OCI-LY3 (cell line): ENCODE measurements around the gene TRIM63.

ENCODE experiments used
- CTCF ChIP-seq: fragments of 200-600, 300-600 bp; sonication (generic); IDR thresholded peaks from 2 replicates; pipeline ENCODE4 v1.5.1; 2014; ENCODE audit warnings: antibody characterized with exemption, low read length, low read depth
- EZH2phosphoT487 ChIP-seq: fragments of 200-600 bp; shearing (Covaris generic); IDR thresholded peaks from 2 replicates; pipeline ENCODE4 v1.6.1; 2018; ENCODE audit warnings: antibody characterized with exemption, mixed run types, low read depth

- no peak for TF ChIP-seq CTCF
- TF ChIP-seq EZH2phosphoT487, result no peak
Observed at GRCh38 chr1:26079178-26079563, 11.7 kb upstream of the TRIM63 start.
